Cardiac fibroblast (primary cell): Measurements from ENCODE around the gene ITPKC.

Source experiments
- DNase-seq, 2 donors: peaks; one replicate each; pipeline versions ENCODE4 v3.0.0 to v3.0.0-alpha.2; 2010; ENCODE audit warnings: low read depth in 2 of 2
- H3K4me3 ChIP-seq, 2 donors: replicated peaks in 1 of 2; 1 replicate in 1 of 2; 2 replicates in 1 of 2; pipeline ENCODE4 v1.5.1; 2011; ENCODE audit warnings: low read depth in 2 of 2, low read length in 2 of 2, mild to moderate bottlenecking in 2 of 2, moderate library complexity in 1 of 2
- CTCF ChIP-seq: IDR thresholded peaks from one replicate; pipeline ENCODE4 v1.5.1; 2011; ENCODE audit warnings: low read depth, mild to moderate bottlenecking, low read length, inconsistent platforms

Gene ITPKC

DNA sequence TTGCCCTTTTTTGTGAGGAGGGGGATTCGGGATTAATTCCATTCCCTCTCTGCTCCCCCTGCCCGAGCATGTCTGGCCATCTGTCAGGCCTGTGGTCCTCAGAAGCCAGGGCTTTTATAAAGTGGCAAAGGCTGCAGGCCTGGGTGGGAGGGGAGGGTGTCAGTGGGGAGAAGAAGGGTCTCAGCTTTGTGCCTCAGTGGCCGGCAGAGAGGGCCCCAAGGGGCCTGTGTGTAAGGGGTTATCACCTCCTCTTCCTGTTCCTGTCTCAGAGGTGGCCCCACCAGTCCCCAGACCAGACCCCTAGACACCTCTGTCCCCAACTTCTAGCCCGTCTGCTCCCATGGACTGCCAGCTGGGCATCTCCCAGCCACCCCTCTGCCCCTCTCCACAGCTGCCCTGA lies 23.0 kb upstream of the ITPKC start:
- TF ChIP-seq CTCF, result no peak
- no peak overlapping the region for H3K4me3 ChIP-seq
- DNase-seq, result no peak

DNA sequence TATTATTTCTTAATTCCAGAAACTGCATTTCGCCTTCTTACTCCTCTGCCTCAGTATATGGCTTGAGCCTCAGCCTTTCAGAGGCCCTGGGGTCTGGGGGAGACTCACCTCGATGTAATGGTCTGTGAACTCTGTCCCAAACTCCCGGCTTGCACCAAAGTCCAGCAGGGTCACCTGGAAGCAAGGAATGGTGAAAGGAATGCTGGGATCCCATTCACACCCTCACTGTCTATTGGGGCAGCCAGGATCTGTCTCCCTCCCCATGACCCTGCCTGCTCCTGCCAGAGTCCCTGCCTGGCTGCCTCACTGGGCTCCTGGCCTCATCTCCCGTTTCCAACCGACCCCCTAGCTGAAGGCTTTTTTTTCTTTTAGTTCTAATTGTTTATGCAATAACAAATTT lies 21.0 kb upstream of the ITPKC start:
- no peak for TF ChIP-seq CTCF
- DNase-seq, result no peak
- no peak overlapping the region for H3K4me3 ChIP-seq

- no peak for DNase-seq
- no peak overlapping the region for H3K4me3 ChIP-seq
- no peak for TF ChIP-seq CTCF
These were observed 19.9 kb upstream of the ITPKC start for GRCh38 chr19:40697007-40697406.

- no peak overlapping the region for H3K4me3 ChIP-seq
- DNase-seq, result no peak
- TF ChIP-seq CTCF, result no peak
These were observed 16.8 kb upstream of the ITPKC start for GRCh38 chr19:40700083-40700482.

GRCh38 chr19:40701758-40702157 lies 15.2 kb upstream of the ITPKC start:
- no peak overlapping the region for H3K4me3 ChIP-seq
- no peak for TF ChIP-seq CTCF
- no peak for DNase-seq

- DNase-seq, result peak in 1 of 2 donors; percentile 54
- peak; percentile 40 for TF ChIP-seq CTCF
These were observed 14.4 kb upstream of the ITPKC start for GRCh38 chr19:40702337-40703012.

DNA sequence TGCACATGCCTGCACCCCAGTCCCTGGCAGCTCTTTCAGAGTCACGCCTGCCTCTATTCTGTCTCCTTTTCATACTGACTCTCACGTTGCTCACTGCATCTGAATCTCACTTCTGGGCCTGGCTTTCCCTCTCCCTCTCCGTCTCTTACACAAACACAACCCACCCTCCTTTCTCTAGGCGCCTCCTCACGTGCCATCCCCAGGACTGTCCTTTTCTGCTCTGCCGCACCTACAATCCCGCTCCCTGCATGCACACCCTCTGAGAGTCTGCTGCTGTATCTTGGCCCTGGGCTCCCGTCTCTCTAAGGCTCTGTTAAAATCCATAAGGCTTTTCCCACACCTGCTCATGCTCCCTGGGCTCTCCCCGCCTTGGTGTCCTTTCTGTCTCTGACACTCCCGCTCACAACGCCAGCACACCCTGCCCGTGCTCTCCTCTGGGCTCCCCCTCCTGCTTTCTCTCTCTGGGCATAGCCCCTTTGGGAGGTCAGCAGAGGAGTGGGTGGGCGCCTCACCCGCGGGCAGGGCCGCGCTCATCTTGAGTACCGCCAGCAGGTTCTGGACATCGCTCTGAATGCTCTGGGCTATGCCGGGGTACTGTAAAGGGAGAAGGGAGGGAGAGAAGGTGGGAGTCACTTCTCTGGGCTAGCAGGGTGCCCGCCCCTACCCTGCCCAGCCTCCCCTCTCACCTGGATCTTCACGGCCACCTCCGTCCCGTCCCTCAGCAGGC lies 13.7 kb upstream of the ITPKC start:
- H3K4me3 ChIP-seq, result no peak overlapping the region
- no peak for TF ChIP-seq CTCF
- DNase-seq, result no peak

More at GRCh38 chr19:40702337-40703012, 14.4 kb upstream of the ITPKC start:
- H3K4me3 ChIP-seq, result no peak overlapping the region
